K562 (cell line): Measurements from ENCODE around the gene TECTA. TPM values are rescaled to one million over a fixed set of nuclear protein-coding genes. Genes with fewer than 3 reads are reported as not detected.

Source experiments
- ATAC-seq: fragments of 200-7000 bp; cut with Tn5 transposase; 3 replicates; pipeline ENCODE4 v1.9.1; 2020; ENCODE audit warnings: moderate library complexity
- BruUV-seq: library from RNA; stranded (reverse); fragments of 400-500 nt; replicated peaks from 2 replicates; lab custom pipeline; 2021; lab: Mats Ljungman, UMichigan
- CTCF ChIA-PET: fragments of 300-600 bp; formaldehyde crosslinking; extraction: SDS; loops from one replicate; lab custom pipeline; 2021; ENCODE audit warnings: low intra/inter-chr PET ratio; lab: Yijun Ruan, JAX
- POLR2A ChIA-PET: fragments of 300-600, 350-650 bp; sonication (Branson Sonifier 250); formaldehyde crosslinking; extraction: SDS; loops from one replicate; lab custom pipeline; 2021; ENCODE audit warnings: antibody characterized with exemption, inconsistent platforms; lab: Yijun Ruan, JAX
- DNase-seq, 4 experiments: peaks; one replicate each; pipeline versions ENCODE4 v3.0.0 to v3.0.0-alpha.2; 2011 to 2018; ENCODE audit warnings: low spot score in 3 of 4, mixed read lengths in 3 of 4; ENCODE audit errors: extremely low read depth in 1 of 4
- FAIRE-seq: peaks from 2 replicates; lab custom pipeline; 2011; peaks lifted over from hg19 to GRCh38; lab: Jason Lieb, UNC
- H2AFZ ChIP-seq: 2 replicates; pipeline ENCODE4 v1.6.0; 2011; ENCODE audit warnings: low read depth, low read length, control low read depth, inconsistent platforms
- H3K27ac ChIP-seq: fragments of 200-600 bp; 3 replicates; pipeline ENCODE4 v1.8.0; 2011; ENCODE audit warnings: low read depth, mild to moderate bottlenecking, control low read depth, inconsistent platforms, low read length, moderate library complexity, mixed read lengths; ENCODE audit errors: extremely low read depth
- H3K27me3 ChIP-seq, 2 experiments: fragments of 300-600 bp in 1 of 2; 2 replicates in 1 of 2; 3 replicates in 1 of 2; pipeline versions ENCODE4 v1.6.0 to v1.8.0; 2011; ENCODE audit warnings: inconsistent platforms in 2 of 2, low read length in 2 of 2, mild to moderate bottlenecking in 1 of 2, mixed read lengths in 1 of 2, moderate library complexity in 1 of 2; ENCODE audit not compliant: control insufficient read depth in 2 of 2, insufficient read depth in 2 of 2
- H3K36me3 ChIP-seq: fragments of 300-600 bp; 3 replicates; pipeline ENCODE4 v1.8.0; 2011; ENCODE audit warnings: mild to moderate bottlenecking, low read length, inconsistent platforms; ENCODE audit not compliant: control insufficient read depth, insufficient read depth
- H3K4me1 ChIP-seq, 2 experiments: fragments of 200-600 bp in 1 of 2; replicated peaks in 1 of 2; 2 replicates in 1 of 2; 3 replicates in 1 of 2; pipeline versions ENCODE4 v1.5.1 to v1.8.0; 2011; ENCODE audit warnings: inconsistent platforms in 2 of 2, low read length in 2 of 2, mild to moderate bottlenecking in 1 of 2, mixed read lengths in 1 of 2, moderate library complexity in 1 of 2; ENCODE audit not compliant: control insufficient read depth in 2 of 2, insufficient read depth in 2 of 2
- H3K4me2 ChIP-seq: 2 replicates; pipeline ENCODE4 v1.6.1; 2011; ENCODE audit warnings: low read length, control low read depth, inconsistent platforms, mixed read lengths; ENCODE audit not compliant: insufficient read depth
- H3K4me3 ChIP-seq: fragments of 200-600 bp; sonication (generic), shearing (Covaris generic); 2 replicates; pipeline ENCODE4 v1.5.1; 2016; ENCODE audit warnings: control low read depth, inconsistent platforms
- H3K79me2 ChIP-seq: fragments of 200-600 bp; 3 replicates; pipeline ENCODE4 v1.8.0; 2011; ENCODE audit warnings: low read length, inconsistent platforms; ENCODE audit not compliant: control insufficient read depth, insufficient read depth
- H3K9ac ChIP-seq, 2 experiments: 2 replicates each; pipeline versions ENCODE4 v1.6.0 to v1.6.1; 2011; ENCODE audit warnings: low read depth in 2 of 2, low read length in 2 of 2, control low read depth in 1 of 2, inconsistent platforms in 1 of 2, mild to moderate bottlenecking in 1 of 2, mixed read lengths in 1 of 2; ENCODE audit not compliant: insufficient read depth in 1 of 2
- H3K9me1 ChIP-seq: one replicate; pipeline ENCODE4 v1.6.0; 2011; ENCODE audit warnings: inconsistent platforms, mild to moderate bottlenecking, low read length, moderate library complexity; ENCODE audit not compliant: control insufficient read depth, insufficient read depth
- H3K9me3 ChIP-seq: replicated peaks from 2 replicates; pipeline ENCODE4 v1.5.1; 2011; ENCODE audit warnings: low read depth, low read length, inconsistent platforms; ENCODE audit not compliant: control insufficient read depth, insufficient read depth
- H4K20me1 ChIP-seq: replicated peaks from 2 replicates; pipeline ENCODE4 v1.6.1; 2011; ENCODE audit warnings: low read length, inconsistent platforms, mixed read lengths; ENCODE audit not compliant: control insufficient read depth, insufficient read depth
- ELF2 ChIP-seq: fragments of 250-450 bp; sonication (Bioruptor Pico); IDR thresholded peaks from 2 replicates; pipeline ENCODE4 v1.5.0; 2021; ENCODE audit warnings: mild to moderate bottlenecking
- HDAC3 ChIP-seq: fragments of 450-650 bp; IDR thresholded peaks from 2 replicates; pipeline ENCODE4 v1.6.1; 2018; ENCODE audit warnings: borderline replicate concordance, mild to moderate bottlenecking, moderate library complexity; ENCODE audit not compliant: partially characterized antibody
- JUN ChIP-seq, 2 experiments: sonication (generic) in 1 of 2; formaldehyde crosslinking in 1 of 2; IDR thresholded peaks; 2 replicates each; pipeline versions ENCODE4 v1.6.1 to v1.8.0; 2012 to 2022; ENCODE audit warnings: borderline replicate concordance in 2 of 2, mild to moderate bottlenecking in 2 of 2, improper control_type of control experiment in 1 of 2, low read depth in 1 of 2, low read length in 1 of 2, missing genetic modification reagents in 1 of 2
- LCOR ChIP-seq: sonication (generic); formaldehyde crosslinking; IDR thresholded peaks from 2 replicates; pipeline ENCODE4 v1.8.0; 2022; ENCODE audit warnings: mild to moderate bottlenecking, missing genetic modification reagents
- NCOA2 ChIP-seq, 2 experiments: fragments of 450-650 bp; IDR thresholded peaks; 2 replicates each; pipeline ENCODE4 v1.6.1; 2018; ENCODE audit warnings: mild to moderate bottlenecking in 2 of 2, moderate library complexity in 1 of 2; ENCODE audit not compliant: partially characterized antibody in 2 of 2
- SMARCE1 ChIP-seq: fragments of 450-650 bp; IDR thresholded peaks from 2 replicates; pipeline ENCODE4 v1.7.1; 2016; ENCODE audit warnings: mild to moderate bottlenecking
- SNIP1 ChIP-seq: fragments of 450-650 bp; IDR thresholded peaks from 2 replicates; pipeline ENCODE4 v1.7.1; 2017; ENCODE audit warnings: low read depth, mild to moderate bottlenecking
- TAF7 ChIP-seq: fragments of 450-650 bp; IDR thresholded peaks from 2 replicates; pipeline ENCODE4 v1.6.1; 2016; ENCODE audit warnings: missing genetic modification characterization, missing compliant biosample characterization
- TOE1 ChIP-seq, 2 experiments: fragments of 450-650 bp in 1 of 2; sonication (generic) in 1 of 2; formaldehyde crosslinking in 1 of 2; IDR thresholded peaks; 2 replicates each; pipeline versions ENCODE4 v1.7.1 to v1.8.0; 2016 to 2022; ENCODE audit warnings: borderline replicate concordance in 2 of 2, mild to moderate bottlenecking in 2 of 2, antibody characterized with exemption in 1 of 2, inconsistent platforms in 1 of 2, low read depth in 1 of 2, missing genetic modification reagents in 1 of 2, moderate library complexity in 1 of 2
- WGBS: fragments of 100-300 bp; shearing (Covaris generic); methylation state at CpG from one replicate; pipeline ENCODE4 v1.1.6; 2016; ENCODE audit warnings: low coverage, mixed read lengths; ENCODE audit not compliant: insufficient coverage; ENCODE audit errors: missing lambda C conversion rate; 5-methylcytosine and 5-hydroxymethylcytosine counted together
- in situ Hi-C: fragments of 300-500 bp; cut with MboI; formaldehyde crosslinking; loops from 4 replicates; pipeline ENCODE4 v1.15.0; 2018; ENCODE audit warnings: inconsistent platforms, mixed read lengths
- intact Hi-C: fragments of 100-400 bp; cut with micrococcal nuclease; formaldehyde crosslinking; loops from 2 replicates; pipeline ENCODE4 v1.14.2; 2022
- polyA plus RNA-seq, 8 experiments: library from polyadenylated mRNA; depleted of rRNA in 4 of 8; stranded (reverse) in 5 of 8; unstranded in 3 of 8; fragments of >200 nt; fragmentation: Nextera tagmentation in 2 of 8; fragmentation: Illumina TruSeq in 1 of 8; extraction: Ambion mirVana in 2 of 8; extraction: Trizol in 1 of 8; gene quantifications; 2 replicates each; pipeline versions ENCODE4 v1.2.1 to v1.2.3, GENCODE V29; 2011 to 2014; ENCODE audit warnings: inconsistent platforms in 1 of 8, missing spikeins in 1 of 8
- total RNA-seq, 7 experiments: library from RNA; depleted of rRNA in 6 of 7; stranded (reverse); fragments of >200 nt in 6 of 7; fragmentation: Illumina TruSeq in 2 of 7; extraction: Trizol in 2 of 7; gene quantifications; 2 replicates each; pipeline versions ENCODE4 v1.2.1 to v1.2.3, GENCODE V29; 2011 to 2021; ENCODE audit warnings: low replicate concordance in 1 of 7
- TF ChIP-seq, protein P1 (sequence below): fragments of 450-650 bp; conservative IDR thresholded peaks from 2 replicates; pipeline ENCODE4 v1.6.1; 2016; ENCODE audit warnings: missing genetic modification characterization, low read depth, mild to moderate bottlenecking, missing compliant biosample characterization, moderate library complexity
- TF ChIP-seq, protein P2 (sequence below): sonication (generic); formaldehyde crosslinking; IDR thresholded peaks from 2 replicates; pipeline ENCODE4 v1.8.0; 2022; ENCODE audit warnings: missing genetic modification reagents, mild to moderate bottlenecking, borderline replicate concordance
- TF ChIP-seq, protein P3 (sequence below): fragments of 450-650 bp; IDR thresholded peaks from 2 replicates; pipeline ENCODE4 v1.6.1; 2018; ENCODE audit not compliant: partially characterized antibody

The TECTA gene
- total and polyA plus RNA-seq, 9 of the 15 experiments (the other 6 are each of a cell fraction or from before 2014, with no cell fraction given), result under 0.01 to 0.04 (median 0.03) TPM; not detected in 5

DNA sequence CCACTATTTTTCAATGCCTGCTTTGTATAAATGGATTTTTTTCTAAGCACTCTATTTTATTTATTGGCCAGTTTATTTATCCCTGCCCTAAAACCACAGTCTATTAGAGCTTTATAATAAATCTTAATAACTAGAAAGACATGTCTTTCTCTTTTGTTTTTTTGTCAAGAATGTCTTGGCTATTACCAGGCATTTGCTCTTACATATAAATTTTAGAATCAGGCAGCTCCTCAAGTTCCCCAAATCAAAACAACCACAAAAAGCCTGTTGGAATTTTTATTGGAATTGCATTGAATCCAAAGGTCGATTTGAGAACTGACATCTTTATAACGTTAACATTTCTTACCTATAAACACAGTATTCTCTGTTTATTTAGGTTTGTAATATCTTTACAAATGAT is 105.8 kb downstream of the TECTA start:
- H2AFZ ChIP-seq, result no peak overlapping the region
- FAIRE-seq (no peak), ATAC-seq (no peak), DNase-seq (no peak)
- POLR2A ChIA-PET, result no interaction called here
- H3K36me3 ChIP-seq, result no peaks in the 10 kb centered on the region
- peaks cover 0 to 4% of the 10 kb centered on the region in 2 experiments; a peak in 1 of 5 replicates for H3K27me3 ChIP-seq
- H3K4me1 ChIP-seq, result no peaks in the 10 kb centered on the region
- no peaks in the 10 kb centered on the region for H3K79me2 ChIP-seq
- no peaks in the 10 kb centered on the region for H4K20me1 ChIP-seq
- H3K9me1 ChIP-seq, result no peaks in the 10 kb centered on the region
- BruUV-seq, result no TSS peak
- intact Hi-C loops (no loop called here), in situ Hi-C loops (no loop called here)
- CTCF ChIA-PET, result no interaction called here
- no peaks in the 10 kb centered on the region for H3K9me3 ChIP-seq
- WGBS, result 0% methylated on average over 2 of the region's 2 CpGs
- H3K4me2 ChIP-seq, result no peak overlapping the region
- H3K9ac ChIP-seq, result no peak overlapping the region
- no peak overlapping the region for H3K4me3 ChIP-seq
- no peak overlapping the region for H3K27ac ChIP-seq
- TF ChIP-seq SNIP1 (no peak), ELF2 (CRISPR knock-in tag) (no peak), SMARCE1 (no peak), HDAC3 (no peak), TOE1 (IDR thresholded peaks at IDR 0.05; ENCODE audit: borderline replicate concordance) (no peak), TOE1 (CRISPR knock-in tag; IDR thresholded peaks at IDR 0.05; ENCODE audit: borderline replicate concordance, low read depth) (no peak), JUN (IDR thresholded peaks at IDR 0.05; ENCODE audit: borderline replicate concordance, low read depth, low read length) (no peak), JUN (CRISPR knock-in tag; IDR thresholded peaks at IDR 0.05; ENCODE audit: borderline replicate concordance) (no peak), NCOA2 (IDR thresholded peaks at IDR 0.05; ENCODE audit: partially characterized antibody in 2 of 2) (no peak), LCOR (no peak), TAF7 (tag) (no peak)
- TF ChIP-seq, protein P1, sequence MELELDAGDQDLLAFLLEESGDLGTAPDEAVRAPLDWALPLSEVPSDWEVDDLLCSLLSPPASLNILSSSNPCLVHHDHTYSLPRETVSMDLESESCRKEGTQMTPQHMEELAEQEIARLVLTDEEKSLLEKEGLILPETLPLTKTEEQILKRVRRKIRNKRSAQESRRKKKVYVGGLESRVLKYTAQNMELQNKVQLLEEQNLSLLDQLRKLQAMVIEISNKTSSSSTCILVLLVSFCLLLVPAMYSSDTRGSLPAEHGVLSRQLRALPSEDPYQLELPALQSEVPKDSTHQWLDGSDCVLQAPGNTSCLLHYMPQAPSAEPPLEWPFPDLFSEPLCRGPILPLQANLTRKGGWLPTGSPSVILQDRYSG (tag), result no peak
- TF ChIP-seq, protein P2, sequence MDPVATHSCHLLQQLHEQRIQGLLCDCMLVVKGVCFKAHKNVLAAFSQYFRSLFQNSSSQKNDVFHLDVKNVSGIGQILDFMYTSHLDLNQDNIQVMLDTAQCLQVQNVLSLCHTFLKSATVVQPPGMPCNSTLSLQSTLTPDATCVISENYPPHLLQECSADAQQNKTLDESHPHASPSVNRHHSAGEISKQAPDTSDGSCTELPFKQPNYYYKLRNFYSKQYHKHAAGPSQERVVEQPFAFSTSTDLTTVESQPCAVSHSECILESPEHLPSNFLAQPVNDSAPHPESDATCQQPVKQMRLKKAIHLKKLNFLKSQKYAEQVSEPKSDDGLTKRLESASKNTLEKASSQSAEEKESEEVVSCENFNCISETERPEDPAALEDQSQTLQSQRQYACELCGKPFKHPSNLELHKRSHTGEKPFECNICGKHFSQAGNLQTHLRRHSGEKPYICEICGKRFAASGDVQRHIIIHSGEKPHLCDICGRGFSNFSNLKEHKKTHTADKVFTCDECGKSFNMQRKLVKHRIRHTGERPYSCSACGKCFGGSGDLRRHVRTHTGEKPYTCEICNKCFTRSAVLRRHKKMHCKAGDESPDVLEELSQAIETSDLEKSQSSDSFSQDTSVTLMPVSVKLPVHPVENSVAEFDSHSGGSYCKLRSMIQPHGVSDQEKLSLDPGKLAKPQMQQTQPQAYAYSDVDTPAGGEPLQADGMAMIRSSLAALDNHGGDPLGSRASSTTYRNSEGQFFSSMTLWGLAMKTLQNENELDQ (CRISPR knock-in tag), result no peak
- TF ChIP-seq, protein P3, sequence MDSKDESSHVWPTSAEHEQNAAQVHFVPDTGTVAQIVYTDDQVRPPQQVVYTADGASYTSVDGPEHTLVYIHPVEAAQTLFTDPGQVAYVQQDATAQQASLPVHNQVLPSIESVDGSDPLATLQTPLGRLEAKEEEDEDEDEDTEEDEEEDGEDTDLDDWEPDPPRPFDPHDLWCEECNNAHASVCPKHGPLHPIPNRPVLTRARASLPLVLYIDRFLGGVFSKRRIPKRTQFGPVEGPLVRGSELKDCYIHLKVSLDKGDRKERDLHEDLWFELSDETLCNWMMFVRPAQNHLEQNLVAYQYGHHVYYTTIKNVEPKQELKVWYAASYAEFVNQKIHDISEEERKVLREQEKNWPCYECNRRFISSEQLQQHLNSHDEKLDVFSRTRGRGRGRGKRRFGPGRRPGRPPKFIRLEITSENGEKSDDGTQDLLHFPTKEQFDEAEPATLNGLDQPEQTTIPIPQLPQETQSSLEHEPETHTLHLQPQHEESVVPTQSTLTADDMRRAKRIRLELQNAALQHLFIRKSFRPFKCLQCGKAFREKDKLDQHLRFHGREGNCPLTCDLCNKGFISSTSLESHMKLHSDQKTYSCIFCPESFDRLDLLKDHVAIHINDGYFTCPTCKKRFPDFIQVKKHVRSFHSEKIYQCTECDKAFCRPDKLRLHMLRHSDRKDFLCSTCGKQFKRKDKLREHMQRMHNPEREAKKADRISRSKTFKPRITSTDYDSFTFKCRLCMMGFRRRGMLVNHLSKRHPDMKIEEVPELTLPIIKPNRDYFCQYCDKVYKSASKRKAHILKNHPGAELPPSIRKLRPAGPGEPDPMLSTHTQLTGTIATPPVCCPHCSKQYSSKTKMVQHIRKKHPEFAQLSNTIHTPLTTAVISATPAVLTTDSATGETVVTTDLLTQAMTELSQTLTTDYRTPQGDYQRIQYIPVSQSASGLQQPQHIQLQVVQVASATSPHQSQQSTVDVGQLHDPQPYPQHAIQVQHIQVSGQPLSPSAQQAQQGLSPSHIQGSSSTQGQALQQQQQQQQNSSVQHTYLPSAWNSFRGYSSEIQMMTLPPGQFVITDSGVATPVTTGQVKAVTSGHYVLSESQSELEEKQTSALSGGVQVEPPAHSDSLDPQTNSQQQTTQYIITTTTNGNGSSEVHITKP, result no peak
